Esophagus squamous epithelium (tissue), 4 donors: Measurements from ENCODE around the gene TBC1D32.
"Not testable (repeated sequence)": the region's sequence is repeated elsewhere in the genome, so short reads cannot be mapped to it uniquely, and the experiment has no call there.

ENCODE experiments used
- CTCF ChIP-seq, 6 experiments: fragments of 450-650 bp in 4 of 6; fragments of 200-600 bp in 2 of 6; sonication (generic) in 2 of 6; IDR thresholded peaks; one replicate each; pipeline ENCODE4 v1.5.1; 2016 to 2019; ENCODE audit warnings: antibody characterized with exemption in 6 of 6, mild to moderate bottlenecking in 4 of 6, moderate library complexity in 4 of 6
- POLR2A ChIP-seq, 4 donors: fragments of 450-650 bp; IDR thresholded peaks; one replicate each; pipeline ENCODE4 v1.6.1; 2017; ENCODE audit warnings: antibody characterized with exemption in 4 of 4, mild to moderate bottlenecking in 4 of 4, moderate library complexity in 3 of 4

DNA sequence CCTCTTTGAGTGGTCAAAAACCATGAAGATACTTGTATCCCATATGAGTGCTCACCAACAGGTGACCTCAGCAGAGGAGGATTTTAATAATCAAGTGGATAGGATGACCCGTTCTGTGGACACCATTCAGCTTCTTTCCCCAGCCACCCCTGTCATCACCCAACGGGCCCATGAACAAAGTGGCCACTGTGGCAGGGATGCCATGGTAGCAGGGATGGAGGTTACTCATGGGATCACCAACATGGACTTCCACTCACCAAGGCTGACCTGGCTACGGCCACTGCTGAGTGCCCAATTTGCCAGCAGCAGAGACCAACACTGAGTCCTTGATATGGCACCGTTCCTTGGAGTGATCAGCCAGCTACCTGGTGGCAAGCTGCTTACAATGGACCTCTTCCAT, 138.2 kb downstream of the TBC1D32 start:
- TF ChIP-seq POLR2A, CTCF (IDR thresholded peaks at IDR 0.05): not testable (repeated sequence)
